HG03575 (cell line): ENCODE results near the gene LCNL1.

Experiments used
- ATAC-seq: cut with Tn5 transposase; IDR thresholded peaks from one replicate; pipeline ENCODE4 v1.9.1; 2021; ENCODE audit not compliant: unreplicated experiment, insufficient number of reproducible peaks, low FRiP score; ENCODE audit errors: extremely low read depth

The LCNL1 gene

GRCh38 chr9:136983656-136984314 is 992 bp downstream of the LCNL1 start:
- ATAC-seq: no peak

- ATAC-seq: no peak
Measured at GRCh38 chr9:136984464-136985026, 1.8 kb downstream of the LCNL1 start.

GRCh38 chr9:136985027-136985602 is 2.3 kb downstream of the LCNL1 start:
- ATAC-seq: no peak

- no peak for ATAC-seq
Measured at GRCh38 chr9:136985853-136986252, 3.1 kb downstream of the LCNL1 start.

GRCh38 chr9:136988872-136989271 is 6.1 kb downstream of the LCNL1 start:
- no peak for ATAC-seq

- ATAC-seq: no peak
Measured at GRCh38 chr9:136990242-136990911, 7.6 kb downstream of the LCNL1 start.

GRCh38 chr9:136991993-136992818 is 9.4 kb downstream of the LCNL1 start, which contains the start of gene PAXX:
Gene PAXX, plus strand, starts transcription at chr9:136992422. Its CDS starts 22 bp downstream, at chr9:136992444.
- ATAC-seq: no peak

- no peak for ATAC-seq
Measured at GRCh38 chr9:136992819-136993369, 10.1 kb downstream of the LCNL1 start.

- no peak for ATAC-seq
Measured at GRCh38 chr9:136994180-136994887, 11.5 kb downstream of the LCNL1 start.

- no peak for ATAC-seq
Measured at GRCh38 chr9:136994888-136995230, 12.1 kb downstream of the LCNL1 start.

GRCh38 chr9:136995362-136995761 is 12.6 kb downstream of the LCNL1 start:
- ATAC-seq: no peak

- no peak for ATAC-seq
Measured at GRCh38 chr9:136995772-136996311, 13.0 kb downstream of the LCNL1 start.

GRCh38 chr9:136996361-136997292 is 13.8 kb downstream of the LCNL1 start, which contains the start of gene CLIC3:
Gene CLIC3, minus strand, starts transcription at chr9:136996568. Its CDS starts 25 bp downstream, at chr9:136996543.
- no peak for ATAC-seq

- ATAC-seq: no peak
Measured at GRCh38 chr9:136997371-136997770, 14.6 kb downstream of the LCNL1 start.

- no peak for ATAC-seq
Measured at GRCh38 chr9:136997830-136998234, 15.0 kb downstream of the LCNL1 start.

GRCh38 chr9:137000177-137000930 is 17.6 kb downstream of the LCNL1 start:
- ATAC-seq: no peak
